NB4 (cell line): Measurements from ENCODE around the gene ABCC10.
A peak's percentile ranks its signal among the peaks of the same experiment; 100 is the strongest.
"Not testable (repeated sequence)": the region's sequence is repeated elsewhere in the genome, so short reads cannot be mapped to it uniquely, and the experiment has no call there.

Experiments
- DNase-seq: peaks from one replicate; pipeline ENCODE4 v3.0.0; 2010; ENCODE audit warnings: low read depth
- H3K4me3 ChIP-seq: one replicate; pipeline ENCODE4 v1.5.1; 2011; ENCODE audit warnings: mild to moderate bottlenecking, low read depth, low read length, moderate library complexity
- CTCF ChIP-seq: IDR thresholded peaks from one replicate; pipeline ENCODE4 v1.5.1; 2012; ENCODE audit warnings: low read depth, low read length
- MAX ChIP-seq: IDR thresholded peaks from 2 replicates; pipeline ENCODE4 v1.6.1; 2011; ENCODE audit warnings: low read depth, low read length
- MYC ChIP-seq: IDR thresholded peaks from 2 replicates; pipeline ENCODE4 v1.6.1; 2011; ENCODE audit warnings: low read depth, low read length
- POLR2A ChIP-seq: IDR thresholded peaks from 2 replicates; pipeline ENCODE4 v1.6.1; 2011; ENCODE audit warnings: mild to moderate bottlenecking; ENCODE audit not compliant: insufficient read length; ENCODE audit errors: extremely low read depth

Gene ABCC10

GRCh38 chr6:43420012-43420709, 7.2 kb upstream of the ABCC10 start:
- DNase-seq, result no peak
- H3K4me3 ChIP-seq, result no peak overlapping the region
- no peak for TF ChIP-seq MAX
- TF ChIP-seq MYC, result no peak
- TF ChIP-seq CTCF, result no peak
- TF ChIP-seq POLR2A, result no peak

- TF ChIP-seq MAX (no peak), POLR2A (no peak), MYC (no peak), CTCF (no peak)
- no peak for DNase-seq
- H3K4me3 ChIP-seq, result no peak overlapping the region
Observed at GRCh38 chr6:43421831-43422230, 5.5 kb upstream of the ABCC10 start.

GRCh38 chr6:43425083-43425482, 2.3 kb upstream of the ABCC10 start:
- DNase-seq, H3K4me3 ChIP-seq: not testable (repeated sequence)

- DNase-seq, result no peak
- TF ChIP-seq POLR2A (no peak), MYC (no peak), CTCF (no peak), MAX (no peak)
- peak overlapping the region; percentile 85 for H3K4me3 ChIP-seq
Observed at GRCh38 chr6:43426928-43427405, 374 bp upstream of the ABCC10 start.

GRCh38 chr6:43428112-43428570, 800 bp downstream of the ABCC10 start:
- H3K4me3 ChIP-seq, result peak overlapping the region; percentile 85
- DNase-seq, result no peak

More at GRCh38 chr6:43428112-43428570, 800 bp downstream of the ABCC10 start:
- no peak for TF ChIP-seq CTCF
- TF ChIP-seq POLR2A, result no peak
- TF ChIP-seq MYC, result no peak
- no peak for TF ChIP-seq MAX
